Neuron (in vitro differentiated cells): ENCODE data around the gene CLCN6.

Experiments
- H2AFZ ChIP-seq: one replicate; pipeline ENCODE4 v1.6.1; 2013; ENCODE audit warnings: low read depth, mild to moderate bottlenecking, inconsistent platforms, low read length, moderate library complexity
- H3K27me3 ChIP-seq: one replicate; pipeline ENCODE4 v1.6.1; 2013; ENCODE audit warnings: low read length; ENCODE audit not compliant: insufficient read depth
- H3K36me3 ChIP-seq: one replicate; pipeline ENCODE4 v1.6.1; 2013; ENCODE audit warnings: low read length; ENCODE audit not compliant: insufficient read depth
- H3K4me1 ChIP-seq: one replicate; pipeline ENCODE4 v1.6.1; 2013; ENCODE audit warnings: low read length; ENCODE audit not compliant: insufficient read depth
- H3K4me3 ChIP-seq: 2 replicates; pipeline ENCODE4 v1.5.1; 2013; ENCODE audit warnings: mild to moderate bottlenecking, low read length, moderate library complexity
- H3K9me3 ChIP-seq: one replicate; pipeline ENCODE4 v1.6.1; 2013; ENCODE audit warnings: low read length

The CLCN6 gene

GRCh38 chr1:11793819-11794218 lies 12.2 kb upstream of the CLCN6 start:
- no peak overlapping the region for H2AFZ ChIP-seq
- H3K27me3 ChIP-seq: no peaks in the 10 kb centered on the region
- peaks cover 13% of the 10 kb centered on the region for H3K4me1 ChIP-seq
- H3K9me3 ChIP-seq: no peaks in the 10 kb centered on the region
- peaks cover 32% of the 10 kb centered on the region for H3K36me3 ChIP-seq
- no peak overlapping the region for H3K4me3 ChIP-seq

- Histone ChIP-seq H3K4me3 (no peak overlapping the region), H3K27me3 (no peaks in the 10 kb centered on the region), H3K4me1 (peaks cover 5% of the 10 kb centered on the region), H3K9me3 (no peaks in the 10 kb centered on the region), H2AFZ (no peak overlapping the region), H3K36me3 (peaks cover 38% of the 10 kb centered on the region)
Measured at GRCh38 chr1:11794446-11795237, 11.3 kb upstream of the CLCN6 start.

- peaks cover 44% of the 10 kb centered on the region for H3K36me3 ChIP-seq
- H3K9me3 ChIP-seq: no peaks in the 10 kb centered on the region
- no peaks in the 10 kb centered on the region for H3K27me3 ChIP-seq
- H2AFZ ChIP-seq: no peak overlapping the region
- H3K4me3 ChIP-seq: no peak overlapping the region
- H3K4me1 ChIP-seq: no peaks in the 10 kb centered on the region
Measured at GRCh38 chr1:11795238-11795890, 10.6 kb upstream of the CLCN6 start.

- Histone ChIP-seq H3K9me3 (no peaks in the 10 kb centered on the region), H2AFZ (no peak overlapping the region), H3K27me3 (no peaks in the 10 kb centered on the region), H3K4me3 (no peak overlapping the region), H3K4me1 (no peaks in the 10 kb centered on the region), H3K36me3 (peaks cover 49% of the 10 kb centered on the region)
Measured at GRCh38 chr1:11796036-11796828, 9.8 kb upstream of the CLCN6 start.

GRCh38 chr1:11797525-11798216 lies 8.3 kb upstream of the CLCN6 start:
- H3K4me3 ChIP-seq: no peak overlapping the region
- H3K36me3 ChIP-seq: peaks cover 55% of the 10 kb centered on the region
- no peaks in the 10 kb centered on the region for H3K27me3 ChIP-seq
- H2AFZ ChIP-seq: no peak overlapping the region
- peaks cover 5% of the 10 kb centered on the region for H3K4me1 ChIP-seq
- no peaks in the 10 kb centered on the region for H3K9me3 ChIP-seq

GRCh38 chr1:11799099-11799498 lies 6.9 kb upstream of the CLCN6 start:
- Histone ChIP-seq H2AFZ (no peak overlapping the region), H3K27me3 (no peaks in the 10 kb centered on the region), H3K4me3 (no peak overlapping the region), H3K9me3 (no peaks in the 10 kb centered on the region), H3K4me1 (peaks cover 19% of the 10 kb centered on the region), H3K36me3 (peaks cover 51% of the 10 kb centered on the region)

- Histone ChIP-seq H3K4me1 (peaks cover 27% of the 10 kb centered on the region), H3K9me3 (no peaks in the 10 kb centered on the region), H3K27me3 (no peaks in the 10 kb centered on the region), H3K4me3 (no peak overlapping the region), H2AFZ (no peak overlapping the region), H3K36me3 (peaks cover 43% of the 10 kb centered on the region)
Measured at GRCh38 chr1:11799896-11800295, 6.1 kb upstream of the CLCN6 start.

GRCh38 chr1:11800391-11800755 lies 5.6 kb upstream of the CLCN6 start:
- H3K9me3 ChIP-seq: no peaks in the 10 kb centered on the region
- peaks cover 39% of the 10 kb centered on the region for H3K36me3 ChIP-seq
- H3K4me3 ChIP-seq: no peak overlapping the region
- H2AFZ ChIP-seq: no peak overlapping the region
- no peaks in the 10 kb centered on the region for H3K27me3 ChIP-seq
- H3K4me1 ChIP-seq: peaks cover 29% of the 10 kb centered on the region

GRCh38 chr1:11800756-11801433 lies 5.1 kb upstream of the CLCN6 start:
- Histone ChIP-seq H3K36me3 (peaks cover 34% of the 10 kb centered on the region), H2AFZ (no peak overlapping the region), H3K27me3 (no peaks in the 10 kb centered on the region), H3K4me3 (no peak overlapping the region), H3K9me3 (no peaks in the 10 kb centered on the region), H3K4me1 (peaks cover 29% of the 10 kb centered on the region)

GRCh38 chr1:11802616-11802972 lies 3.4 kb upstream of the CLCN6 start:
- Histone ChIP-seq H3K4me3 (peak overlapping the region; percentile 7), H3K27me3 (no peaks in the 10 kb centered on the region), H3K9me3 (no peaks in the 10 kb centered on the region), H3K4me1 (peaks cover 41% of the 10 kb centered on the region), H3K36me3 (peaks cover 34% of the 10 kb centered on the region), H2AFZ (no peak overlapping the region)

- Histone ChIP-seq H3K9me3 (no peaks in the 10 kb centered on the region), H3K4me3 (peak overlapping the region; percentile 7), H2AFZ (no peak overlapping the region), H3K36me3 (peaks cover 40% of the 10 kb centered on the region), H3K4me1 (peaks cover 48% of the 10 kb centered on the region), H3K27me3 (no peaks in the 10 kb centered on the region)
Measured at GRCh38 chr1:11802973-11803885, 2.8 kb upstream of the CLCN6 start.
